BE2C (cell line): ENCODE results near the gene SLC7A10.

Source experiments
- DNase-seq: peaks from one replicate; pipeline ENCODE4 v3.0.0-alpha.2; 2020
- H3K27me3 ChIP-seq: fragments of 250-450 bp; sonication (Bioruptor Pico); 2 replicates; pipeline ENCODE4 v1.5.1; 2020; ENCODE audit warnings: mild to moderate bottlenecking
- H3K36me3 ChIP-seq: fragments of 250-450 bp; sonication (Bioruptor Pico); 2 replicates; pipeline ENCODE4 v1.5.1; 2020; ENCODE audit warnings: mild to moderate bottlenecking
- H3K4me1 ChIP-seq: fragments of 250-450 bp; sonication (Bioruptor Pico); 2 replicates; pipeline ENCODE4 v1.5.1; 2020
- H3K4me3 ChIP-seq: 2 replicates; pipeline ENCODE4 v1.5.1; 2011; ENCODE audit warnings: low read depth, low read length
- H3K9me3 ChIP-seq: fragments of 250-450 bp; sonication (Bioruptor Pico); 2 replicates; pipeline ENCODE4 v1.5.1; 2020
- CTCF ChIP-seq: IDR thresholded peaks from 2 replicates; pipeline ENCODE4 v1.5.1; 2012; ENCODE audit warnings: mild to moderate bottlenecking, low read depth, low read length

Gene SLC7A10

GRCh38 chr19:33198169-33198568 is 27.5 kb downstream of the SLC7A10 start:
- Histone ChIP-seq H3K4me1 (no peaks in the 10 kb centered on the region), H3K27me3 (no peaks in the 10 kb centered on the region), H3K9me3 (no peaks in the 10 kb centered on the region), H3K4me3 (no peak overlapping the region), H3K36me3 (peaks cover 29% of the 10 kb centered on the region)
- TF ChIP-seq CTCF, result no peak
- DNase-seq, result no peak

- no peaks in the 10 kb centered on the region for H3K27me3 ChIP-seq
- DNase-seq, result no peak
- H3K4me3 ChIP-seq, result no peak overlapping the region
- H3K36me3 ChIP-seq, result peaks cover 25% of the 10 kb centered on the region
- no peaks in the 10 kb centered on the region for H3K9me3 ChIP-seq
- no peak for TF ChIP-seq CTCF
- no peaks in the 10 kb centered on the region for H3K4me1 ChIP-seq
Measured at GRCh38 chr19:33197591-33198000, 28.1 kb downstream of the SLC7A10 start.

GRCh38 chr19:33196446-33197193 is 29.0 kb downstream of the SLC7A10 start:
- no peak for TF ChIP-seq CTCF

GRCh38 chr19:33195645-33196347 is 29.9 kb downstream of the SLC7A10 start:
- TF ChIP-seq CTCF, result no peak
- no peaks in the 10 kb centered on the region for H3K27me3 ChIP-seq
- H3K36me3 ChIP-seq, result peaks cover 17% of the 10 kb centered on the region
- DNase-seq, result no peak
- peak overlapping the region; percentile 71 for H3K4me3 ChIP-seq
- H3K4me1 ChIP-seq, result no peaks in the 10 kb centered on the region
- no peaks in the 10 kb centered on the region for H3K9me3 ChIP-seq

More at GRCh38 chr19:33196446-33197193, 29.0 kb downstream of the SLC7A10 start:
- no peaks in the 10 kb centered on the region for H3K9me3 ChIP-seq
- H3K36me3 ChIP-seq, result peaks cover 17% of the 10 kb centered on the region
- H3K4me1 ChIP-seq, result no peaks in the 10 kb centered on the region
- no peak overlapping the region for H3K4me3 ChIP-seq
- H3K27me3 ChIP-seq, result no peaks in the 10 kb centered on the region
- DNase-seq, result no peak

- H3K4me3 ChIP-seq, result peak overlapping the region; percentile 71
- H3K27me3 ChIP-seq, result no peaks in the 10 kb centered on the region
- DNase-seq, result peak; percentile 42
Measured at GRCh38 chr19:33194886-33195644, 30.6 kb downstream of the SLC7A10 start.

More at GRCh38 chr19:33194886-33195644, 30.6 kb downstream of the SLC7A10 start:
- no peaks in the 10 kb centered on the region for H3K4me1 ChIP-seq
- H3K36me3 ChIP-seq, result peaks cover 17% of the 10 kb centered on the region
- TF ChIP-seq CTCF, result no peak
- H3K9me3 ChIP-seq, result no peaks in the 10 kb centered on the region
